HG03565 (cell line): Measurements from ENCODE around the gene UCP2.
A peak's percentile ranks its signal among the peaks of the same experiment; 100 is the strongest.

Experiments
- ATAC-seq: cut with Tn5 transposase; IDR thresholded peaks from one replicate; pipeline ENCODE4 v1.9.1; 2021; ENCODE audit warnings: mild to moderate bottlenecking, moderate library complexity; ENCODE audit not compliant: unreplicated experiment

Gene UCP2

GRCh38 chr11:73982595-73982989 is at the start of gene UCP2:
Gene UCP2, minus strand, starts transcription at chr11:73982843. Its CDS starts 4,465 bp downstream, at chr11:73978378.
- ATAC-seq = peak; percentile 24

DNA sequence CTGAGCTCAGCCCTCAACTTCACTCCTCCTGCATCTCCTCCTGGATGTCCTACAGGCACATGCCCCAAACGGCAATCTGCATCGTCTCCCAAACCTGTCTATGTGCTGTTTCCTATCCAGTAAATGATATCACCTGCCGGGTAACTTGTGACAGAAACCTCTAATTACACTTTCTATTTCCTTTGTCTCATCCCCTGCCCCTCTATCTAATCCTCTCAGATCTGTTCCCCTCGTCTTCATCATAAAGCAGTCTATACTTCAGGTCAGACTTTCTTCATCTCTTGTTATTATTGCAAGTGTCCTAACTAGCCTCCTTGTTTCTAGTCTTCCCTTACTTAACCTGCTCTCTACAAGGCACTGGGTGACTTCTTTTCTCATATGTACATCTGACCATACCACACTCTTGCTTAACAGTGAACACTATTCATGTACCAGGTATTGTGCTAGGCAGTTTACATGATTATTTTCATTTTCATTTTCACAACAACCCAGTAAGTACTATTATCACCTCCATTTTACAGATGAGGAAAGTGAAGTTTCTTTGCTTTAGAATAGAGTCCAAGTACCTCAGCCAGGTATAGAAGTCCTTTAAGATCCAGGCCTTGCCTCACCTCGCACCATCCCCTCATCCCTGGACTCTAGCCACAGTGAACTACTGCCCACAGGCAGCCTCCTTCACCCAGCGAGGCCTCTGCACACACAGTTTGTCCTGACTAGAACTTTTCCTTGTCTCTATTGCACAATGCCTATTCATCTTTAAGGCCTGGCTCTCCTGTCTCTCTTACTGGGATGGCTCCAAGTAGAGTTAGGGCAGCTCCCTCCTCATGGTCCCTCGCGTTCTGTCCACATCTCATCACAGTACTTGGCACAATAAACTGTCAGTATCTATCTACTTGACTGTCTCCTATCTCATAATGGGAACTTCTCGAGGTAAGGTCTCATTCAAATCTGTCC is 48.4 kb upstream of the UCP2 start:
- ATAC-seq = no peak

- ATAC-seq = no peak
Measured at GRCh38 chr11:74025467-74026166, 43.0 kb upstream of the UCP2 start.

DNA sequence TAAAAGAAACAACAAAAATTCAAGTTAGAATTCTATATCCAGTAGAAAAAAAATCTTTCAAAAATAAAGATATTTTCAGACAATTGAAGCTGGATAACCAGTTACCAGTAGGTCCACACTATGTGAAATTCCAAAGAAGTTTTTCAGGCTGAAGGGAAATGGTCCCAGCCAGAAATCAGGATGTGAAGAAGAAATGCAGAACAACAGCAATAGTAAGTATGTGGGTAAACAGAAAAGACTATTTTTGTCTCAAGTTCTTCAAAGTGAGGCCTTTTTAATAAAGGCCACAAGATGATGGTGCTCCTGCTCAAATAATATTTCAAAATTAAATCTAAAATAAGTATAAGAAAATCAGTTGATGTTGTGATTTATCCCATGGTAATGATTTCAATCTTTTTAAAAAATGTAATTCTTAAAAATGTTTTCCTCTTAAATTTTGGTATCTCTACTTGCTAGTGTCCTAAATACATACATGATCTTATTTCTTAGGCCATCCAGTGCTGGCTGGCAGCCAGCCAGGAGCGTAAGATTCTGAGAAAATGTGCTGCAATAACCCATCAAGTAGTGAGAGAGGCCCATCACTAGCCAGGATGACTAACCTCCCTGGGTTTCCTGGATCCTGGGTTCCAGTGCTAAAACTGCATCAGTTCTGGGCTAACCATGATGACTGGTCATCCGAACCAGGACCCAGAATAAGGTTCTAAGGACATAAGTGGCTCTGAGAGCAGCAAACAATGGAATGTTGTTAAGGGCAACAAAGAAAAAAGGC is 41.8 kb upstream of the UCP2 start:
- no peak for ATAC-seq

GRCh38 chr11:74023276-74023675 is 40.6 kb upstream of the UCP2 start:
- no peak for ATAC-seq

- ATAC-seq = no peak
Measured at GRCh38 chr11:74022546-74022945, 39.9 kb upstream of the UCP2 start.

DNA sequence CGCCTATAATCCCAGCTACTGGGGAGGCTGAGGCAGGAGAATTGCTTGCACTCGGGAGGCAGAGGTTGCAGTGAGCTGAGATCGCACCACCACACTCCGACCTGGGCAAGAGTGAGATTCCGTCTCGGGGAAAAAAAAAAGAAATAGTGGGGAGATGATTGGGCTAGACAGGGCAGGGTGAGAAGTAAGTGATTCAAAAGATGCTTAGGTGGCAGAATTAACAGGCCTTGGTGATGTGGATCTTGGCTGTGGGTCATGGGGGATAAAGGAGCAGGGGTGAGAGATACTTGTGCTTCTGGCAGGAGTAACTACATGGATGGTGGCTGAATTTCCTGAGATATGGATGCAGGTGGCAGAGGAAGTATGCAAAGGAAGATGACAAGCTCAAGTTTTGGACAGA is 39.4 kb upstream of the UCP2 start:
- ATAC-seq = no peak

GRCh38 chr11:74020539-74020938 is 37.9 kb upstream of the UCP2 start:
- no peak for ATAC-seq

DNA sequence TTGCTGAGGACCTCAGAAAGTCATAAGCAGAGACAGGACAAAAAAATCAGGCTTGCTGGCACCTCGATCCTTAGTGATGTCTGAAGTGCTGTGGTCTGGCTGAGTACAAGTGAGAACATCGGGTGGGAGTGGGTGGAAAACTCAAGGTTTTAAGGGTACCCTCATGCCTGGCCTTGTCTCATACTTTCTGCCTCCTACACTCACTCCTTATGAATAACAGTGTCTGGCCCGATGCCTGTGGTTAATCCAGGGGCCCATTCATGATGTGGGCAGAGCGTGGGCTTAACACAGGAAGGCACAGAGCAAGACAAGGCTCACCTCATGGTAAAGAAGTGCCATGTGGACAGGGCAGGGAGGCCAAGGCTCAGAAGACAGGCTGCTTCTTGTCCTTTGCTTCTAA is 37.2 kb upstream of the UCP2 start:
- no peak for ATAC-seq

GRCh38 chr11:74019104-74019738 is 36.6 kb upstream of the UCP2 start:
- no peak for ATAC-seq

- ATAC-seq = no peak
Measured at GRCh38 chr11:74018331-74019005, 35.8 kb upstream of the UCP2 start.

- no peak for ATAC-seq
Measured at GRCh38 chr11:74017631-74018030, 35.0 kb upstream of the UCP2 start.

DNA sequence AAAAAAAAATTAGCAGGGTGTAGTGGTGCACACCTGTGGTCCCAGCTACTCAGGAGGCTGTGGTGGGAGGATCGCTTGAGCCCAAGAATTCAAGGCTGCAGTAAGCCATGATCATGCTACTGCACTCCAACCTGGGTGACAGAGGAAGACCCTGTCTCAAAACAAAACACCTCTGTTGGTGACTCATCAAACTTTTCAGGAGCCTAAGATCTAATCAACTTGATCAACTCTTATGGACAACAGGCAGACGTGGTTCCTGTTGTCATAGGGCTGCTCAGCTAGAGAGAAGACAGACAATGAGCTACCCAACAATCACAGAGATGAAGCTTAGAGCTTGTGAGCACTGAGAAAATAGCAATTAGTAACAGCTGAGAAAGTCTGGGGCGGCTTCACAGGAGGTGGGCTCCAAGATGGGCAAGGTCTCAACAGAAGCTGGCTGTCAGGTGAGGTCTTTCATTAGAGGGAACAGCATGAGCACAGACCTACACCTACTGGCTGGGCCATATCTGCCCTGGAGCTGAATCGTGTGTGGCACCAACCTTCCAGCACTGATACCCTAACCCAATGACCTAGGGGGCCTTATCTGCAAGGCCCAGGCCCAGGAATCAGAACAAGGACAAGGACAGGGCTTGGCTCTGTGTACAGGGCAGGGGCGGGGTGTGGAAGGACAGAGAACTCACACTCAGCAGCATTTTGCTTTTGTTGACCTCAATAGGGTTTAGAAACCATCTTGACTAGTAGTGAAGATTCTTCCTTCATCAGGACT is 33.5 kb upstream of the UCP2 start:
- no peak for ATAC-seq

GRCh38 chr11:74014880-74015279 is 32.2 kb upstream of the UCP2 start:
- no peak for ATAC-seq

- ATAC-seq = no peak
Measured at GRCh38 chr11:74013141-74013540, 30.5 kb upstream of the UCP2 start.

GRCh38 chr11:74012074-74012809 is 29.6 kb upstream of the UCP2 start:
- ATAC-seq = no peak

- ATAC-seq = peak; percentile 77
Measured at GRCh38 chr11:74011360-74012073, 28.9 kb upstream of the UCP2 start.
